Measurements from ENCODE around the gene PCDHAC2.

Gene PCDHAC2

GRCh38 chr5:140966293-140967225 lies at the start of gene PCDHAC2:
TSS of gene PCDHAC2 (plus strand) at chr5:140966476. CDS start at chr5:140966767, 291 bp downstream.
- Mint-ChIP-seq H3K27ac (no peak within 1 kb of the TSS), H3K4me1 (no peaks in the 10 kb centered on the region), H3K4me3 (peak within 1 kb of the TSS; percentile 58), H3K9me3 (peaks cover 4% of the 10 kb centered on the region), H3K36me3 (no peaks in the 10 kb centered on the region), H3K27me3 (peaks cover 42% of the 10 kb centered on the region)

- peaks cover 4% of the 10 kb centered on the region for H3K4me1 Mint-ChIP-seq
- H3K4me3 Mint-ChIP-seq = no peak overlapping the region
- H3K36me3 Mint-ChIP-seq = no peaks in the 10 kb centered on the region
- peaks cover 36% of the 10 kb centered on the region for H3K27me3 Mint-ChIP-seq
- no peak overlapping the region for H3K27ac Mint-ChIP-seq
- no peaks in the 10 kb centered on the region for H3K9me3 Mint-ChIP-seq
Observed at GRCh38 chr5:140923601-140924000, 42.7 kb upstream of the PCDHAC2 start.

GRCh38 chr5:140925806-140926442 lies 40.4 kb upstream of the PCDHAC2 start, which contains the start of gene PCDHAC1:
TSS of gene PCDHAC1 (plus strand) at chr5:140926299. CDS start at chr5:140926893, 594 bp downstream.
- Mint-ChIP-seq H3K27ac (no peak within 1 kb of the TSS), H3K9me3 (no peaks in the 10 kb centered on the region), H3K36me3 (no peaks in the 10 kb centered on the region), H3K4me3 (peak within 1 kb of the TSS; percentile 59), H3K27me3 (peaks cover 50% of the 10 kb centered on the region), H3K4me1 (peaks cover 4% of the 10 kb centered on the region)

- H3K9me3 Mint-ChIP-seq = no peaks in the 10 kb centered on the region
- H3K4me3 Mint-ChIP-seq = peak overlapping the region; percentile 59
- peaks cover 4% of the 10 kb centered on the region for H3K4me1 Mint-ChIP-seq
- H3K27me3 Mint-ChIP-seq = peaks cover 50% of the 10 kb centered on the region
- H3K36me3 Mint-ChIP-seq = no peaks in the 10 kb centered on the region
- H3K27ac Mint-ChIP-seq = no peak overlapping the region
Observed at GRCh38 chr5:140926443-140927227, 39.6 kb upstream of the PCDHAC2 start.

- Mint-ChIP-seq H3K9me3 (no peaks in the 10 kb centered on the region), H3K27ac (no peak overlapping the region), H3K4me3 (peak overlapping the region; percentile 59), H3K4me1 (peaks cover 4% of the 10 kb centered on the region), H3K36me3 (no peaks in the 10 kb centered on the region), H3K27me3 (peaks cover 49% of the 10 kb centered on the region)
Observed at GRCh38 chr5:140927228-140927573, 39.1 kb upstream of the PCDHAC2 start.

GRCh38 chr5:140934964-140935606 lies 31.2 kb upstream of the PCDHAC2 start:
- H3K4me1 Mint-ChIP-seq = no peaks in the 10 kb centered on the region
- H3K4me3 Mint-ChIP-seq = no peak overlapping the region
- H3K36me3 Mint-ChIP-seq = no peaks in the 10 kb centered on the region
- H3K27me3 Mint-ChIP-seq = peaks cover 7% of the 10 kb centered on the region
- H3K27ac Mint-ChIP-seq = no peak overlapping the region
- H3K9me3 Mint-ChIP-seq = no peaks in the 10 kb centered on the region

GRCh38 chr5:140946578-140946977 lies 19.7 kb upstream of the PCDHAC2 start:
- Mint-ChIP-seq H3K4me1 (no peaks in the 10 kb centered on the region), H3K27me3 (peaks cover 4% of the 10 kb centered on the region), H3K27ac (no peak overlapping the region), H3K4me3 (no peak overlapping the region), H3K36me3 (no peaks in the 10 kb centered on the region), H3K9me3 (peaks cover 20% of the 10 kb centered on the region)

GRCh38 chr5:140951636-140952035 lies 14.6 kb upstream of the PCDHAC2 start:
- Mint-ChIP-seq H3K9me3 (no peaks in the 10 kb centered on the region), H3K4me3 (no peak overlapping the region), H3K36me3 (no peaks in the 10 kb centered on the region), H3K4me1 (no peaks in the 10 kb centered on the region), H3K27ac (no peak overlapping the region), H3K27me3 (peaks cover 5% of the 10 kb centered on the region)

- Mint-ChIP-seq H3K4me1 (no peaks in the 10 kb centered on the region), H3K36me3 (no peaks in the 10 kb centered on the region), H3K4me3 (no peak overlapping the region), H3K9me3 (no peaks in the 10 kb centered on the region), H3K27ac (no peak overlapping the region), H3K27me3 (peaks cover 5% of the 10 kb centered on the region)
Observed at GRCh38 chr5:140953234-140953633, 13.0 kb upstream of the PCDHAC2 start.

- no peak overlapping the region for H3K4me3 Mint-ChIP-seq
- peaks cover 4% of the 10 kb centered on the region for H3K9me3 Mint-ChIP-seq
- no peaks in the 10 kb centered on the region for H3K4me1 Mint-ChIP-seq
- peaks cover 38% of the 10 kb centered on the region for H3K27me3 Mint-ChIP-seq
- no peaks in the 10 kb centered on the region for H3K36me3 Mint-ChIP-seq
- no peak overlapping the region for H3K27ac Mint-ChIP-seq
Observed at GRCh38 chr5:140962190-140962589, 4.1 kb upstream of the PCDHAC2 start.

- no peak overlapping the region for H3K27ac Mint-ChIP-seq
- peaks cover 46% of the 10 kb centered on the region for H3K27me3 Mint-ChIP-seq
- peaks cover 4% of the 10 kb centered on the region for H3K9me3 Mint-ChIP-seq
- no peaks in the 10 kb centered on the region for H3K4me1 Mint-ChIP-seq
- no peaks in the 10 kb centered on the region for H3K36me3 Mint-ChIP-seq
- H3K4me3 Mint-ChIP-seq = no peak overlapping the region
Observed at GRCh38 chr5:140964356-140964755, 1.9 kb upstream of the PCDHAC2 start.

GRCh38 chr5:140965905-140966292 lies 377 bp upstream of the PCDHAC2 start:
- Mint-ChIP-seq H3K27me3 (peaks cover 45% of the 10 kb centered on the region), H3K36me3 (no peaks in the 10 kb centered on the region), H3K9me3 (peaks cover 4% of the 10 kb centered on the region), H3K4me1 (no peaks in the 10 kb centered on the region), H3K27ac (no peak overlapping the region), H3K4me3 (peak overlapping the region; percentile 58)

GRCh38 chr5:140967226-140967893 lies 1.1 kb downstream of the PCDHAC2 start:
- Mint-ChIP-seq H3K4me3 (no peak overlapping the region), H3K36me3 (no peaks in the 10 kb centered on the region), H3K27ac (no peak overlapping the region), H3K27me3 (peaks cover 42% of the 10 kb centered on the region), H3K4me1 (no peaks in the 10 kb centered on the region), H3K9me3 (peaks cover 3% of the 10 kb centered on the region)

GRCh38 chr5:140969880-140970279 lies 3.6 kb downstream of the PCDHAC2 start:
- Mint-ChIP-seq H3K4me3 (no peak overlapping the region), H3K36me3 (no peaks in the 10 kb centered on the region), H3K9me3 (no peaks in the 10 kb centered on the region), H3K27ac (no peak overlapping the region), H3K27me3 (peaks cover 26% of the 10 kb centered on the region), H3K4me1 (no peaks in the 10 kb centered on the region)

- Mint-ChIP-seq H3K4me3 (no peak overlapping the region), H3K4me1 (no peaks in the 10 kb centered on the region), H3K27ac (no peak overlapping the region), H3K27me3 (peaks cover 11% of the 10 kb centered on the region), H3K9me3 (no peaks in the 10 kb centered on the region), H3K36me3 (no peaks in the 10 kb centered on the region)
Observed at GRCh38 chr5:140973550-140973949, 7.3 kb downstream of the PCDHAC2 start.
